Measurements from ENCODE around the gene IGSF9B. TPM values are rescaled to one million over a fixed set of nuclear protein-coding genes. Genes with fewer than 3 reads are reported as not detected.

Gene IGSF9B
- total RNA-seq, 1 experiment from 2014 or later: 2.2 TPM

- no peaks in the 10 kb centered on the region for H3K27me3 ChIP-seq (ENCODE audit: control insufficient read depth, insufficient read depth, low read length)
- intact Hi-C loops (cut with micrococcal nuclease; ENCODE audit: unreplicated experiment): loop anchor here (10.0 kb wide), 1 partner anchor 59 kb away; the partner anchor contains the start of gene IGSF9B
- H3K4me1 ChIP-seq (ENCODE audit: control insufficient read depth, insufficient read depth, low read length): no peaks in the 10 kb centered on the region
- H3K27ac ChIP-seq (ENCODE audit: low read length): no peak overlapping the region
- in situ Hi-C loops (cut with HindIII; ENCODE audit: low pct_unique_long_range_greater_than_20kb, low sequenced_read_pairs): no loop called here
- ChIA-PET POLR2A (no interaction called here), CTCF (no interaction called here)
- no peaks in the 10 kb centered on the region for H3K9me3 ChIP-seq (ENCODE audit: control insufficient read depth, insufficient read depth, low read depth, low read length)
- no peak overlapping the region for H3K4me3 ChIP-seq (ENCODE audit: low read depth in 2 of 2, low read length in 2 of 2)
- no peaks in the 10 kb centered on the region for H3K36me3 ChIP-seq (ENCODE audit: control insufficient read depth, insufficient read depth, low read length)
- BruUV-seq (replicated peaks): no TSS peak
- no peak for ATAC-seq
- TF ChIP-seq CTCF (IDR thresholded peaks at IDR 0.05) (no peak), POLR2AphosphoS5 (IDR thresholded peaks at IDR 0.05; ENCODE audit: low read depth, low read length) (no peak), REST (IDR thresholded peaks at IDR 0.05; ENCODE audit: insufficient read depth in 1 of 2, low read depth in 2 of 2, low read length in 1 of 2) (no peak), SIN3A (IDR thresholded peaks at IDR 0.05; ENCODE audit: borderline replicate concordance, insufficient read depth, low read depth, low read length) (no peak), TCF7L2 (IDR thresholded peaks at IDR 0.05; ENCODE audit: low read depth, low read length) (no peak)
- no peak for DNase-seq (ENCODE audit: low read depth, low spot score)
These were observed 61.2 kb downstream of the IGSF9B start for GRCh38 chr11:133895551-133895950.

DNA sequence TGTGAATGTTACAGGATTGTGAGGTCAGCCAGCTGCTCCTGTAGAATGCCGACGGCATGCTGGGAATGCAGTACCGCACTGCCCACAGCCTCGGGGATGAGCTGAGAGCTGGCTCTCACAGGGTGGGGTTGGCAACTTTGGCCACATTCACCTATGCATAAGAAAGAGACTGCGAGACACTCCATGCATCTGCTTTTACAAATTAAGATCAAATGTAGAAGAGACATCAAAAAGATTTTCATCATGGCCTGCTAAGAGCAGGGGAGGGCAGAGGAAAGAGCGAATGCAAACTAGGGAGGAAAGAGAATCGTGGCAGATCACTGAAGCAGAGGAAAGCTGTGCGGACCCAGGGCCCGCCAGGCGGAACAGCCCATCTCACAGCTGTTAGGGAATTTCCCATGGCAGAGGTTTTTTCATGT is 61.7 kb downstream of the IGSF9B start:
- ChIA-PET CTCF (no interaction called here), POLR2A (no interaction called here)
- DNase-seq (ENCODE audit: low read depth, low spot score) (no peak), ATAC-seq (no peak)
- in situ Hi-C loops (cut with HindIII; ENCODE audit: low pct_unique_long_range_greater_than_20kb, low sequenced_read_pairs) (no loop called here), intact Hi-C loops (cut with micrococcal nuclease; ENCODE audit: unreplicated experiment) (loop anchor here (10.0 kb wide), 1 partner anchor 60 kb away; the partner anchor contains the start of gene IGSF9B)
- BruUV-seq (replicated peaks): no TSS peak
- H3K27ac ChIP-seq (ENCODE audit: low read length): no peak overlapping the region
- no peak for TF ChIP-seq CTCF (IDR thresholded peaks at IDR 0.05)
- no peak for TF ChIP-seq REST (IDR thresholded peaks at IDR 0.05; ENCODE audit: insufficient read depth in 1 of 2, low read depth in 2 of 2, low read length in 1 of 2)
- TF ChIP-seq SIN3A (IDR thresholded peaks at IDR 0.05; ENCODE audit: borderline replicate concordance, insufficient read depth, low read depth, low read length): no peak
- no peak for TF ChIP-seq TCF7L2 (IDR thresholded peaks at IDR 0.05; ENCODE audit: low read depth, low read length)
- TF ChIP-seq POLR2AphosphoS5 (IDR thresholded peaks at IDR 0.05; ENCODE audit: low read depth, low read length): no peak
- no peaks in the 10 kb centered on the region for H3K27me3 ChIP-seq (ENCODE audit: control insufficient read depth, insufficient read depth, low read length)
- H3K36me3 ChIP-seq (ENCODE audit: control insufficient read depth, insufficient read depth, low read length): no peaks in the 10 kb centered on the region
- no peaks in the 10 kb centered on the region for H3K9me3 ChIP-seq (ENCODE audit: control insufficient read depth, insufficient read depth, low read depth, low read length)
- H3K4me3 ChIP-seq (ENCODE audit: low read depth in 2 of 2, low read length in 2 of 2): no peak overlapping the region
- no peaks in the 10 kb centered on the region for H3K4me1 ChIP-seq (ENCODE audit: control insufficient read depth, insufficient read depth, low read length)

Data from Panc1 (cell line).